Heart left ventricle (tissue), 16 donors: Measurements from ENCODE around the gene AGXT. TPM values are rescaled to one million over a fixed set of nuclear protein-coding genes. Genes with fewer than 3 reads are reported as not detected.

Experiments
- ATAC-seq, 4 donors: fragments of 200-7000 bp; cut with Tn5 transposase; one replicate each; pipeline ENCODE4 v1.9.1; 2020 to 2022; ENCODE audit warnings: moderate library complexity in 4 of 4, mild to moderate bottlenecking in 3 of 4, moderate number of reproducible peaks in 1 of 4
- DNase-seq, 5 donors: peaks; one replicate each; pipeline ENCODE4 v3.0.0-alpha.2; 2020
- H3K27ac ChIP-seq, 12 donors: fragments of 200-600 bp; sonication (generic) in 4 of 12; one replicate each; pipeline versions ENCODE4 v1.5.0 to v1.8.0; 2016 to 2022; ENCODE audit warnings: mild to moderate bottlenecking in 2 of 12
- H3K27me3 ChIP-seq, 9 donors: fragments of 200-600 bp; sonication (generic) in 2 of 9; one replicate each; pipeline versions ENCODE4 v1.5.1 to v1.8.0; 2016 to 2022; ENCODE audit warnings: mild to moderate bottlenecking in 3 of 9
- H3K36me3 ChIP-seq, 9 donors: fragments of 200-600 bp; sonication (generic) in 2 of 9; one replicate each; pipeline versions ENCODE4 v1.5.0 to v1.8.0; 2018 to 2022; ENCODE audit warnings: mild to moderate bottlenecking in 2 of 9
- H3K4me1 ChIP-seq, 12 donors: fragments of 200-600 bp; sonication (generic) in 4 of 12; one replicate each; pipeline versions ENCODE4 v1.5.0 to v1.8.0; 2016 to 2022; ENCODE audit warnings: mild to moderate bottlenecking in 3 of 12
- H3K4me3 ChIP-seq, 12 donors: fragments of 200-600 bp; sonication (generic) in 4 of 12; one replicate each; pipeline versions ENCODE4 v1.5.0 to v1.8.0; 2017 to 2022; ENCODE audit warnings: mild to moderate bottlenecking in 9 of 12, moderate library complexity in 4 of 12
- H3K9me3 ChIP-seq, 12 donors: fragments of 200-600 bp; sonication (generic) in 4 of 12; one replicate each; pipeline versions ENCODE4 v1.5.0 to v1.8.0; 2016 to 2022; ENCODE audit warnings: mild to moderate bottlenecking in 1 of 12
- POLR2A ChIP-seq, 2 donors: fragments of 450-650 bp; IDR thresholded peaks; one replicate each; pipeline ENCODE4 v1.6.1; 2017; ENCODE audit warnings: antibody characterized with exemption in 2 of 2, mild to moderate bottlenecking in 2 of 2, moderate library complexity in 2 of 2
- WGBS, 4 donors: extraction: QIAGEN DNeasy Blood & Tissue Kit in 2 of 4; methylation state at CpG; one replicate each; pipeline versions ENCODE4 v1.1.5 to v1.1.7; 2013 to 2018; 5-methylcytosine and 5-hydroxymethylcytosine counted together
- intact Hi-C, 10 donors: fragments of 100-400 bp; cut with DNase I; formaldehyde crosslinking; loops; one replicate each; pipeline versions ENCODE4 v1.11.1 to v1.14.2; 2022
- polyA plus RNA-seq, 2 donors: library from polyadenylated mRNA; stranded (reverse); fragments of 200-250 nt; gene quantifications; one replicate each; pipeline ENCODE4 v1.2.3, GENCODE V29; 2013
- total RNA-seq, 9 donors: library from RNA; depleted of rRNA in 2 of 9; stranded (reverse); fragments of >200 nt in 2 of 9; fragmentation: NEBNext Ultra II Directional in 3 of 9; extraction: Animal tissue kit (Norgen Biotek cat#: 25700) in 3 of 9; gene quantifications; one replicate each; pipeline versions ENCODE4 v1.1.0 to v1.2.4, GENCODE V29; 2016 to 2023
- TF ChIP-seq, protein P1 (sequence below), 12 donors: fragments of 200-600 bp; sonication (generic) in 4 of 12; IDR thresholded peaks; one replicate each; pipeline versions ENCODE4 v1.5.0 to v1.8.0; 2018 to 2022; ENCODE audit warnings: antibody characterized with exemption in 12 of 12, mild to moderate bottlenecking in 5 of 12
- donor health status: ischemic (EF 13 %, LVEDD 7.1; RV severe dilation, severe dysfunction).
- donor health status: healthy with polysubstance abuse.
- donor health status: DM: no; HTN: yes; CAD: no.
- donor health status: DM: no; HTN: no; CAD: no.
- donor health status: ischemic (EF 25% LVEDD 6.9; RV normal size, moderate dysfunction).
- donor health status: ischemic (EF 25% LVEDD 5.7; RV mildly dilated, moderate dysfunction).
- donor health status: healthy.
- donor health status: DM: yes; HTN: yes; CAD: no.
- donor health status: ischemic (EF 35%, LVEDD 5.7; RV mildly dilated, moderate dysfunction).
- donor health status: nonischemic (EF 11% LVEDD 7.7; RV severe dilation, severe dysfunction).
- donor health status: DM: yes; HTN: yes; CAD: no.
- donor health status: PGD.
- donor health status: ischemic (EF 29% LVEDD 5.4; RV normal size, mild dysfunction).
- donor health status: nonischemic (EF 23%, LVEDD 6.1; RV moderate dilation, normal function).

AGXT gene
- total and polyA plus RNA-seq, 11 donors, result 0.06 TPM; not detected in 10

DNA sequence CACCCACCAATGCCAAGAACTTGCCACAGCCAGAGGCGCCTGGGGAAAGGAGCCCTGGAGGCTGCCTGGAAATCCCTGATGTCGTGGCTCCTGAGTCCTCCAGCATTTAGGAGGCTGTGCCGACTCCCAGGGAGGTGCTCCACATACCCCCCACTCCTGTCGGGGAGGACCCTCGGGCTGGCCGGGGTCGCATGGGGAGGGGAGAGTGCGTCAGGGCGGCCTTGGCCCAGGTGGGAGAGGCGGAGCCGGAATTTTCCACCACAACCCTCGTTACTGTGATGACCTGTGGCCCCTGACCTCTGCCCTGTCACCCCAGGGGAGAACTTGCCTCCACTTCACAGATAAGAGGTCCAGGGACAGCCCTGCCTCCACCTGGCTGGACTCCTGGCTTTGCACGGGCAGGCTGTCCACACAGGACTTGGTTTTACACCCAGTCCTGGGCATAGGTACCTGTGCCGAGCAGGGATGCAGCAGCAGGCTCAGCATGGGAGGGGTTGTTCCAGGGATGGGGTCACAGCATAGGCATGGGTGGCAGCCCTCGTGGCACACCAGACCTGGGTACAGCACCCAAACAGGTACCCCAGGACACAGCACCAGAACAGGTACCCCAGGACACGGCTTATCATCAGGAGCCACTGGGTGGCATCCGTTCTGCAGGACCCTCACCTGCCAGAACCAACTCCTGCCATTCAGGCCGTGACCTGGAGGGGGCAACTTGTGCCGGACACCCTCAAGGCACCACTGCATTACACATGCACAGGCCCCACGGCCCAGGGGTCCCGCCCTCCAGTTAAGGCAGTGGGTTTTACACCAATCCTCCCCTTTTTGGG lies 12.3 kb upstream of the AGXT start:
- 71 to 78% (median 74%) methylated on average over 12 to 21 of the region's 21 CpGs for WGBS, 4 donors
- no peak for DNase-seq
- H3K9me3 ChIP-seq, result peaks cover 0 to 11% (median 0%) of the 10 kb centered on the region in 12 donors
- no peak overlapping the region for H3K4me3 ChIP-seq
- no peaks in the 10 kb centered on the region for H3K27me3 ChIP-seq
- H3K27ac ChIP-seq, result no peak overlapping the region
- TF ChIP-seq, protein P1, sequence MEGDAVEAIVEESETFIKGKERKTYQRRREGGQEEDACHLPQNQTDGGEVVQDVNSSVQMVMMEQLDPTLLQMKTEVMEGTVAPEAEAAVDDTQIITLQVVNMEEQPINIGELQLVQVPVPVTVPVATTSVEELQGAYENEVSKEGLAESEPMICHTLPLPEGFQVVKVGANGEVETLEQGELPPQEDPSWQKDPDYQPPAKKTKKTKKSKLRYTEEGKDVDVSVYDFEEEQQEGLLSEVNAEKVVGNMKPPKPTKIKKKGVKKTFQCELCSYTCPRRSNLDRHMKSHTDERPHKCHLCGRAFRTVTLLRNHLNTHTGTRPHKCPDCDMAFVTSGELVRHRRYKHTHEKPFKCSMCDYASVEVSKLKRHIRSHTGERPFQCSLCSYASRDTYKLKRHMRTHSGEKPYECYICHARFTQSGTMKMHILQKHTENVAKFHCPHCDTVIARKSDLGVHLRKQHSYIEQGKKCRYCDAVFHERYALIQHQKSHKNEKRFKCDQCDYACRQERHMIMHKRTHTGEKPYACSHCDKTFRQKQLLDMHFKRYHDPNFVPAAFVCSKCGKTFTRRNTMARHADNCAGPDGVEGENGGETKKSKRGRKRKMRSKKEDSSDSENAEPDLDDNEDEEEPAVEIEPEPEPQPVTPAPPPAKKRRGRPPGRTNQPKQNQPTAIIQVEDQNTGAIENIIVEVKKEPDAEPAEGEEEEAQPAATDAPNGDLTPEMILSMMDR (IDR thresholded peaks at IDR 0.05), result peak in 2 of 12 donors; percentile 16 to 27
- TF ChIP-seq POLR2A (IDR thresholded peaks at IDR 0.05), result no peak
- intact Hi-C loops, result loop anchor here in 5 of 10 donors (5.0 to 10.0 kb wide), 6 partner anchors 128 to 798 kb away; no protein-coding TSS in a partner anchor
- no peaks in the 10 kb centered on the region for H3K36me3 ChIP-seq
- ATAC-seq, result no peak
- H3K4me1 ChIP-seq, result no peaks in the 10 kb centered on the region

DNA sequence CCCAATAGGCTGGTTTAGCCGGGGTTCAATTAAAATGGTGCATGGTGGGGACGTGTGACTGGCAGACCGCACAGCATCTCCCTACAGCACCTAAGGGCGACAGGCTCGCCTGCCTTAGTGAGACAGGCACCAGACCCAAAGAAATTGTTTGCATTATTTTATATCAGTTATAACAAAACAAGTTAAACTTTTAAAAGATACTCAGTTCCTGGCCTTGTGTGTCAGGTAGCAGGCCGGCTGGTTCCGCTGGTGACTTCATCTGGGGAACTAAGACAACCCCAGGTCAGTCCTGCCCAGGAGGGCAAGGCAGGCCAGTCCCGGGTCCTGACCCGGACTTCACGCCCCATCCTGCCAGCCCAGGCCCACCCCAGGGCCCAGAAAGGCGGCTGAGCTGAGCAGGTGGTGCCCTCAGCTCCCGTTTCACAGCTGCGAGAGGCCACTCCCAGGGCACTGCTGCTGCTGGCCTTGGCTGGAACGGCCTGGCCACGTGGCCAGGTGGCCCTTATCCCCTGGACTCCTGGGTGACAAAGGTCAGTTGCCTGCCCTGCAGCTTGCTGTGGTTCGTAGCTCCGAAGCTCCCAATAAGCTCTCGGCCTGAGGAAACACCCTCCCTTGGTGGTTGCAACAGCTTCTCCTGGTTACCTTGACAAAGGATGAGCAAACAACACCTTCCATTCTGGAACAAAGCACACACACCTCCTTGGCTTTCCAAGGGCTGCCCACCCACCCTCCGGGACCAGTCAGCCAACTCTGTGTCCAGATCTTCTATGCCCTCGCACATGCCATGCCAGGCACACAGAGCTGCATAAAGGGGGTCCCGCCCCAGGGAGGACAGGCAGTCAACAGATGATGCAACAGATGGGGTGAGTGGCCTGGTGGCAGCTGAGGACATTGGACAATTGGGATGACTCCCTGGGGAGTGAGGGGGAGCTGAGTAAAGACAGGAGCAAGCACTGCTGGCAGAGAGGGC lies 11.3 kb upstream of the AGXT start:
- whole genome bisulfite sequencing, 4 donors, result 82 to 88% (median 85%) methylated on average over 18 to 21 of the region's 21 CpGs
- no peak overlapping the region for H3K4me3 ChIP-seq
- peaks cover 0 to 11% (median 0%) of the 10 kb centered on the region in 12 donors for H3K9me3 ChIP-seq
- no peaks in the 10 kb centered on the region for H3K4me1 ChIP-seq
- intact Hi-C loops, result loop anchor here in 5 of 10 donors (5.0 to 10.0 kb wide), 6 partner anchors 127 to 797 kb away; no protein-coding TSS in a partner anchor
- H3K36me3 ChIP-seq, result no peaks in the 10 kb centered on the region
- no peaks in the 10 kb centered on the region for H3K27me3 ChIP-seq
- no peak for DNase-seq
- H3K27ac ChIP-seq, result no peak overlapping the region
- no peak for TF ChIP-seq POLR2A (IDR thresholded peaks at IDR 0.05)
- TF ChIP-seq, protein P1 (IDR thresholded peaks at IDR 0.05), result no peak
- ATAC-seq, result no peak

DNA sequence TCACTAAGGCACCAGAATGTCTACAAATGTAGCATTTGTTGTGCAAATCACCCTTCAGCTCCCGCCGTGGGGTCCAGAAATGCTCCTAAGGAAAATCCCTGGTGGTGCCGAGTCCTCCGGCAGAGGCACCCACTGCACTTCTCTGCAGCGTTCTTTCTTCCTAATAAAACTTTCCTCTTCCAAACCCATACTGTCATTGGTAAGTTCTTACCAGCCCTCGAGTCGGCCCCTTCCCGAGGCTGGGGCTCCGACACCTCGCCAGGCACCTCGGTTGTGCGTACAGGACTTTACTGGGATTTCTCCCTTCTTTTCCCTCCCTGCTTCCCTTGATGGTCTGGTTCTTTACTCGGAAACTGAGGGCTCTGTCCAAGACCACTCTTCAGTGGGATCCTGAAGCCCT lies 10.3 kb upstream of the AGXT start:
- 83 to 95% (median 90%) methylated on average over 13 of the region's 13 CpGs for WGBS, 4 donors
- intact Hi-C loops, result loop anchor here in 5 of 10 donors (5.0 to 10.0 kb wide), 6 partner anchors 126 to 796 kb away; no protein-coding TSS in a partner anchor
- DNase-seq (no peak), ATAC-seq (no peak)
- Histone ChIP-seq H3K9me3 (peaks cover 0 to 11% (median 0%) of the 10 kb centered on the region in 12 donors), H3K27me3 (no peaks in the 10 kb centered on the region), H3K4me1 (no peaks in the 10 kb centered on the region), H3K36me3 (no peaks in the 10 kb centered on the region), H3K27ac (no peak overlapping the region), H3K4me3 (no peak overlapping the region)
- TF ChIP-seq, protein P1 (IDR thresholded peaks at IDR 0.05), result no peak
- TF ChIP-seq POLR2A (IDR thresholded peaks at IDR 0.05), result no peak
